ENCODE data around the gene FBP1. TPM values are rescaled to one million over a fixed set of nuclear protein-coding genes. Genes with fewer than 3 reads are reported as not detected.

FBP1 gene
- total RNA-seq, 2 experiments from 2014 or later: 0.26 to 0.30 TPM

DNA sequence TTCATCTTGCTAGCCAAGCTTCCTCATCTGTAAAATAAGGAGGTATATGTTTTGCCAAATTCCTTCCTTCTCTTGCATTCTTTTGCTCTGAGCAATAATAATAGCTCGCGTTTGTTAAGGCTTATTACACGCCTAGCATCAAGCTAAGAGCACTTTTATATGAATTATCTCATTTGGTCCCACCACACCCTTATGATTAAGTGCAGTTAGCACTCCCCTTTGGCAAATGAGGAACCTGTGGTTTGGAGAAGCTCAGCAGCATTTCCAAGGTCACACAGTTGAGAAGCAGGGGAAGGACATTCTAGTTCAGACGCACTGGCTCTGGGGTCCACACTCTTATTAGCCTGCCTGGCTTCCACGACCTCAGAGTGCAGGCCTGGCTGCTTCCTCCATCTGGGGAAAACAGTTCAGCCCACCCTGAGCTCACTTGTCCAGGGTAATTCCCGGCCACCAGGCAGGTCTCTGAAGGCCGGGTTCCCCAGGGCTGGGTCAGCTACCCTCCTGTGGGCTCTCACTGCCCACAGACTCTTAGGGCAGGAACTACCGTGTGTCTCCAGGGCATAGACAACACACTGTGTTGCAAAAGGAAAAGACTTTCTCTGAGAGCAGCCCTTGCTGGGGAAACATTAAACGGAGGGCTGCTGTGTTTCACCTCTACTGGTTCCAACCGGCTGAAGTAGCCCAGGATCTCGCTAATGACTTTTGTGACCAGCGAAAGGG lies 9.9 kb upstream of the FBP1 start:
- ATAC-seq (no peak), DNase-seq (no peak)
- CTCF ChIA-PET: interaction anchor here (1.9 kb wide), 1 partner anchor 20 kb away, joined by 10 read pairs; no protein-coding TSS in a partner anchor
- Mint-ChIP-seq H3K4me3 (no peak overlapping the region), H3K27ac (no peak overlapping the region), H3K9me3 (ENCODE audit: low read depth) (no peaks in the 10 kb centered on the region), H3K27me3 (peaks cover 20% of the 10 kb centered on the region), H3K36me3 (no peaks in the 10 kb centered on the region), H3K4me1 (no peaks in the 10 kb centered on the region)

- H3K4me3 Mint-ChIP-seq: no peak overlapping the region
- ATAC-seq (no peak), DNase-seq (no peak)
- no peak overlapping the region for H3K27ac Mint-ChIP-seq
- no peaks in the 10 kb centered on the region for H3K36me3 Mint-ChIP-seq
- peaks cover 16% of the 10 kb centered on the region for H3K27me3 Mint-ChIP-seq
- no peaks in the 10 kb centered on the region for H3K4me1 Mint-ChIP-seq
- CTCF ChIA-PET: interaction anchor here (0.8 kb wide), 1 partner anchor 10 kb away, joined by 3 read pairs; no protein-coding TSS in a partner anchor
- H3K9me3 Mint-ChIP-seq (ENCODE audit: low read depth): no peaks in the 10 kb centered on the region
Observed at GRCh38 chr9:94648185-94648584, 8.9 kb upstream of the FBP1 start.

DNA sequence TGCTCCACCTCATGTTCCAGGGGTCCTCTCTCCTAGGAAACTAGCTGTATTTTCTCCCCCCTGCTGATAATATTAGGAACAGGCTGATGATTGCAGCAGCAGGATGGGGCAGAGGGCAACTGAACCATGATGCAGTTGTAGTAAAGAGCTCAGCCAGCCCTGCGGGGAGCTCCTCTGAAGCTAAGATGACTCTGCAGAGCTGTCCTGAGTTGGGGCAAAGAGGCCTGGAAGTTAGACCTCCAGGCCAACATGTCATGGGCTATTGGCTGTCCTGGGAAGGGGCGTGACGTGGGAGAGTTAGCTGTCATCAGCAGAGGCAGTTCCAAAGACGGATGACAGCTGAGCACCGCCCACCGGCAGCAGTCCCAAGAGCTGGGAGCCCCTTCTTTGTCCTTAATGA lies 6.6 kb upstream of the FBP1 start:
- H3K4me3 Mint-ChIP-seq: no peak overlapping the region
- ATAC-seq (no peak), DNase-seq (no peak)
- no peak overlapping the region for H3K27ac Mint-ChIP-seq
- H3K27me3 Mint-ChIP-seq: peaks cover 10% of the 10 kb centered on the region
- no peaks in the 10 kb centered on the region for H3K9me3 Mint-ChIP-seq (ENCODE audit: low read depth)
- H3K36me3 Mint-ChIP-seq: no peaks in the 10 kb centered on the region
- CTCF ChIA-PET: no interaction called here
- no peaks in the 10 kb centered on the region for H3K4me1 Mint-ChIP-seq

DNA sequence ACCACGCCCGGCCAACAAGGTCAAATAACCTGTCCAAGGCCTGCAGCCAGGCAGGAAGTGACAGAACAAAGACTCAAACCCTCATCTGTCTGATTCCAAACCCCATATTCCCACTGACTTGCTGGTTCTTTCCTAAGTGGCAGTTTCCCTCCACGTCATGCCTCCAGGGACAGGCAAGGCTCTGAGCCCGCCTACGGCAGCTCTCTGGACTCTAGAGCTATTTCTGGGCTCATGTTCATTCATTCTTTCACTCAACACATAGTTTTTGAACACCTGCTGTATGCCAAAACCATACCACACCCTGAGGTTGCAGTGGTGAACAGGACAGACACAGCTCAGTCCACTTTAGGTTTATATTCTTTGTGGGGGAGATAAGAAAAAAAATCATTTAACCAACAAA lies 5.2 kb upstream of the FBP1 start:
- DNase-seq (no peak), ATAC-seq (no peak)
- Mint-ChIP-seq H3K36me3 (no peaks in the 10 kb centered on the region), H3K4me1 (peaks cover 5% of the 10 kb centered on the region), H3K27me3 (peaks cover 9% of the 10 kb centered on the region), H3K4me3 (no peak overlapping the region), H3K27ac (no peak overlapping the region), H3K9me3 (ENCODE audit: low read depth) (no peaks in the 10 kb centered on the region)
- CTCF ChIA-PET: no interaction called here

GRCh38 chr9:94643741-94644140 lies 4.4 kb upstream of the FBP1 start:
- ATAC-seq: no peak
- H3K36me3 Mint-ChIP-seq: no peaks in the 10 kb centered on the region
- H3K4me1 Mint-ChIP-seq: peaks cover 9% of the 10 kb centered on the region
- DNase-seq: no peak
- no peak overlapping the region for H3K4me3 Mint-ChIP-seq
- CTCF ChIA-PET: no interaction called here
- H3K9me3 Mint-ChIP-seq (ENCODE audit: low read depth): no peaks in the 10 kb centered on the region
- H3K27me3 Mint-ChIP-seq: peaks cover 15% of the 10 kb centered on the region
- no peak overlapping the region for H3K27ac Mint-ChIP-seq

- CTCF ChIA-PET: interaction anchor here (2.0 kb wide), 1 partner anchor 26 kb away, joined by 5 read pairs; no protein-coding TSS in a partner anchor
- H3K4me3 Mint-ChIP-seq: no peak overlapping the region
- H3K36me3 Mint-ChIP-seq: no peaks in the 10 kb centered on the region
- peaks cover 17% of the 10 kb centered on the region for H3K27me3 Mint-ChIP-seq
- peaks cover 12% of the 10 kb centered on the region for H3K4me1 Mint-ChIP-seq
- H3K9me3 Mint-ChIP-seq (ENCODE audit: low read depth): no peaks in the 10 kb centered on the region
- DNase-seq: no peak
- no peak overlapping the region for H3K27ac Mint-ChIP-seq
- ATAC-seq: no peak
Observed at GRCh38 chr9:94643176-94643575, 3.9 kb upstream of the FBP1 start.

DNA sequence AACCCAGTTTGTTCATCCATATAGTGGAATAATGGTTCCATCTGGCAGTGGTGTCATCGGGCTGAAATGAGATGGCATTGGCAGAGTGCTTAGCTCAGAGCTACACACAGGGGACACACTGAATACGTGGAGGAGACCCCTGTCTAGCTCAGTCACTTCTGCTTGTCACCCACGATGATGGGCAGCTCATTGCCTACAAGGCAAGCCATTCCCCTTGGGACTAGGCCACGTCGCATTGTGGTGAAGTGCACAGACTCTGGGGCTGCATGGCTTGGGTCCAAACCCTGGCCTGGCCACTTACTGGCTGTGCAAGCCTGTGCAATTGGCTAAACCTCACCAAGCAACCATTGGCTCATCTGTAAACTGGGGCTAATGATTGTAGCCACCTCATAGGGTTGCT lies 3.2 kb upstream of the FBP1 start:
- peaks cover 22% of the 10 kb centered on the region for H3K27me3 Mint-ChIP-seq
- CTCF ChIA-PET: interaction anchor here (2.0 kb wide), 1 partner anchor 27 kb away, joined by 5 read pairs; no protein-coding TSS in a partner anchor
- H3K27ac Mint-ChIP-seq: no peak overlapping the region

GRCh38 chr9:94639999-94640376 lies 670 bp upstream of the FBP1 start:
- peaks cover 12% of the 10 kb centered on the region for H3K4me1 Mint-ChIP-seq
- peak overlapping the region; percentile 76 for H3K4me3 Mint-ChIP-seq
- CTCF ChIA-PET: interaction anchor here (1.2 kb wide), 1 partner anchor 29 kb away, joined by 4 read pairs; no protein-coding TSS in a partner anchor
- no peak for ATAC-seq
- no peaks in the 10 kb centered on the region for H3K9me3 Mint-ChIP-seq (ENCODE audit: low read depth)
- no peaks in the 10 kb centered on the region for H3K36me3 Mint-ChIP-seq
- DNase-seq: no peak
- H3K27me3 Mint-ChIP-seq: peaks cover 34% of the 10 kb centered on the region
- H3K27ac Mint-ChIP-seq: no peak overlapping the region

More for the DNA sequence above, 3.2 kb upstream of the FBP1 start:
- Mint-ChIP-seq H3K4me3 (no peak overlapping the region), H3K36me3 (no peaks in the 10 kb centered on the region), H3K4me1 (peaks cover 12% of the 10 kb centered on the region), H3K9me3 (ENCODE audit: low read depth) (no peaks in the 10 kb centered on the region)
- no peak for DNase-seq
- no peak for ATAC-seq

DNA sequence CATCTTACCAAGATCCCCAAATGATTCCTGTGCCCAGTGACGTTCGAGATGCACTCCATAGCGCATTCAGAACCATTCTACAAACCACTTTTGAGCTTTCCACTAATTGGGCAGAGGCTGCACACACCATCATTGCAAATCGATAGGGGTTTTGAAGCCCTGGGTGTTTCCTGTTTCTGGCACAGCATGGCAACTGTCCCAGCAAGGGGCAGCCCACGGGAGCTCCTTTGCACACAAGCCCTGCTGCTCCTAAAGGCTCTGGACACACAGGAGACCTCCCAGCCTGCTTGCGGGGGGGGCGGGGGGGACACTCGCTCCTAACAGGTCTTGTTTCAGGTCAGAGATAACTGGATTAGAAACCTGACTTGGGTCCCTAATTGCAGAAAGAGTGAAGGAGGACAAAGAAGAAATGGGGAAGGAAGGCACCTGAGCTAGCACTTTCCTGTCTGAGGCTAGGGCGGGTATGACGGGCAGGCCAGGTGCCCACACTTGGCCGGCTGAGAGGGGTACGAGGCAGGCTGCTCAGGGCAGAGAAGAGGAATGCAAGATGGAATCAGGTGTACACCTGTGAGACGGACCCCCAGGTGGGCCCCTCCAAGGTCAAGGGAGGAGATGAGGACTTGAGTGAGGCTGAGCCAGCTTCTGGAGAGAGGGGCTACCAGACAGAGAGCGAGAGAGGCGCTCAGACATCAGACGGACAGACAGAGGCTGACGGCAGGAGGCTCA lies 820 bp downstream of the FBP1 start:
- no peak for DNase-seq
- peak overlapping the region; percentile 76 for H3K4me3 Mint-ChIP-seq
- no peaks in the 10 kb centered on the region for H3K9me3 Mint-ChIP-seq (ENCODE audit: low read depth)
- H3K4me1 Mint-ChIP-seq: peaks cover 12% of the 10 kb centered on the region
- H3K27ac Mint-ChIP-seq: no peak overlapping the region
- peaks cover 35% of the 10 kb centered on the region for H3K27me3 Mint-ChIP-seq
- no peak for ATAC-seq
- CTCF ChIA-PET: interaction anchor here (1.0 kb wide), 1 partner anchor 10 kb away, joined by 3 read pairs; no protein-coding TSS in a partner anchor
- H3K36me3 Mint-ChIP-seq: no peaks in the 10 kb centered on the region

GRCh38 chr9:94632737-94633136 lies 6.6 kb downstream of the FBP1 start:
- CTCF ChIA-PET: no interaction called here
- peaks cover 38% of the 10 kb centered on the region for H3K27me3 Mint-ChIP-seq
- DNase-seq (no peak), ATAC-seq (no peak)
- no peak overlapping the region for H3K4me3 Mint-ChIP-seq
- H3K9me3 Mint-ChIP-seq (ENCODE audit: low read depth): no peaks in the 10 kb centered on the region
- no peaks in the 10 kb centered on the region for H3K4me1 Mint-ChIP-seq
- no peaks in the 10 kb centered on the region for H3K36me3 Mint-ChIP-seq
- no peak overlapping the region for H3K27ac Mint-ChIP-seq

DNA sequence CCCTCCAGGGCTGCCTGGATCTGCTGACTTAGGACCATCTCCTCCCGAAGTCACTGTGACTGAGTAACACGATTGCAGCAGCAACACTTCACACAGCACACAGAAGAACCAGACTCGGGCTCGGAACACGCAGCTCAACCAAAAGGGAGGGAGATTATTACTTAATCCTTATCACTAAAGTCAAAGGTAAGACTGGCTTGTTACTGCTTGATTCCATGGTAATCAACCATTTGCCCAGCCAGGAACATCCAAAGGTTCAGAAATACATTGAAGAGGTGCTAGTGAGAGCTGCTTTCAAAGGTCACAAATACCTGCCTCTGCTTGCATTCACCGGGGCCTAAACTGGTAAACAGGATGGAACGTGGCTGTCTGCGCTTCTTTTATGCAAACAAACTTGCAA lies 7.7 kb downstream of the FBP1 start:
- Mint-ChIP-seq H3K4me1 (no peaks in the 10 kb centered on the region), H3K27me3 (peaks cover 32% of the 10 kb centered on the region), H3K4me3 (no peak overlapping the region), H3K36me3 (no peaks in the 10 kb centered on the region), H3K27ac (no peak overlapping the region), H3K9me3 (ENCODE audit: low read depth) (no peaks in the 10 kb centered on the region)
- no peak for ATAC-seq
- no peak for DNase-seq
- CTCF ChIA-PET: interaction anchor here (0.6 kb wide), 1 partner anchor 1691 kb away, joined by 3 read pairs; no protein-coding TSS in a partner anchor

DNA sequence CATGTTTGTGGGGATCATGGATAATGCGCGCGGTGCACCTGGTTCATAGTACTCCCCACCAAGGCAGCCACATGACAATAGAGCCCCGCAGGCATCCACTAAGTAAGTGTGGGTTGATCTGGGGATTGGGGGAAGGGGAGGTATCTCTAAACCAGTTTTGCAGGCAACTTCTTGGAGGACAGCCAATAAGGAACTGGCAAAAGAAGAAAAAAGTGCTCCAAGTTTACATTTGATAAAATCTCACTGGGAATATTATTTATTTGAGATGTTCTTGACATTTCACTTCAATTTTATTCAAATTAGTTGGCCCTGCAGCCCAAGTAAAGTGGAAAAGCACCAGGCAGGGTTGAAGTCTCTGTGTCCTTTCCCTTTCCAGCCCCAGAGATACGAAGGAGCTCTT lies 8.5 kb downstream of the FBP1 start:
- Mint-ChIP-seq H3K27ac (no peak overlapping the region), H3K9me3 (ENCODE audit: low read depth) (no peaks in the 10 kb centered on the region), H3K27me3 (peaks cover 30% of the 10 kb centered on the region), H3K4me1 (no peaks in the 10 kb centered on the region), H3K36me3 (no peaks in the 10 kb centered on the region), H3K4me3 (no peak overlapping the region)
- CTCF ChIA-PET: interaction anchor here (0.6 kb wide), 1 partner anchor 10 kb away, joined by 3 read pairs; no protein-coding TSS in a partner anchor
- ATAC-seq (no peak), DNase-seq (no peak)

DNA sequence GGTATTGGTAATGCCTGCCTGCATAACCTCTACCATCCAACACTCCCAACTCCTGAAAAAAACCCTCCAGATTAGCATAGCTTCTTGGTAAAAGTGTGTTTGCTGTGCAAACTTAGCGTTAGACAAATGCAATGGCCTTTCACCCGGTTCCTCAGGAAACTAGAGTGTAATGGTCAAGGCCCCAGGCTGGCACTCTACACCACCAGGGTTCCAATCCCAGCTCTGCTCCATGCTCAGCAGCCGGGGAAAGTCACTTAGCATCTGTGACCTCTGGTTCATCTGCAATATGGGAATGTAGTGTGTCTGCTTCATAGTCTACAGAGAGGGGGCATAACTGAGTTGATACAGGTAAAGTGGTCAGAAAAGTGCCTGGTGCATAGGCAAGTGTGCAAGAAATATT lies 9.0 kb downstream of the FBP1 start:
- H3K27ac Mint-ChIP-seq: no peak overlapping the region
- ATAC-seq (no peak), DNase-seq (no peak)
- no peaks in the 10 kb centered on the region for H3K36me3 Mint-ChIP-seq
- no peaks in the 10 kb centered on the region for H3K9me3 Mint-ChIP-seq (ENCODE audit: low read depth)
- peaks cover 25% of the 10 kb centered on the region for H3K27me3 Mint-ChIP-seq
- H3K4me3 Mint-ChIP-seq: no peak overlapping the region
- H3K4me1 Mint-ChIP-seq: no peaks in the 10 kb centered on the region
- CTCF ChIA-PET: interaction anchor here (0.6 kb wide), 1 partner anchor 9 kb away, joined by 3 read pairs; no protein-coding TSS in a partner anchor

- DNase-seq (no peak), ATAC-seq (no peak)
- Mint-ChIP-seq H3K27ac (no peak overlapping the region), H3K9me3 (ENCODE audit: low read depth) (no peaks in the 10 kb centered on the region), H3K4me3 (no peak overlapping the region), H3K4me1 (no peaks in the 10 kb centered on the region), H3K27me3 (peaks cover 14% of the 10 kb centered on the region), H3K36me3 (no peaks in the 10 kb centered on the region)
- CTCF ChIA-PET: no interaction called here
Observed at GRCh38 chr9:94627287-94627686, 12.0 kb downstream of the FBP1 start.

All from activated CD8-positive, alpha-beta memory T cell treated with anti-CD3 and anti-CD28 coated beads, Interleukin-2, amount 10 ng/mL, durations not matched to agents 7 days and 5 days (primary cell).